K562 (cell line): ENCODE data around the gene SEC24A. TPM values are rescaled to one million over a fixed set of nuclear protein-coding genes. Genes with fewer than 3 reads are reported as not detected.

Experiments
- BHLHE40 ChIP-seq: IDR thresholded peaks from 2 replicates; pipeline ENCODE4 v1.6.1; 2011; ENCODE audit warnings: low read length, improper control_type of control experiment
- CHD2 ChIP-seq: IDR thresholded peaks from 2 replicates; pipeline ENCODE4 v1.6.1; 2011; ENCODE audit warnings: low read depth, low read length
- EZH2 ChIP-seq: IDR thresholded peaks from 2 replicates; pipeline ENCODE4 v1.6.1; 2012; ENCODE audit warnings: low read depth, mild to moderate bottlenecking, inconsistent platforms, low read length, borderline replicate concordance
- FOXJ2 ChIP-seq: fragments of 200-800 bp; sonication (Bioruptor generic); IDR thresholded peaks from 2 replicates; pipeline ENCODE4 v1.6.1; 2016; ENCODE audit warnings: missing genetic modification characterization, missing compliant biosample characterization
- MTA1 ChIP-seq: fragments of 450-650 bp; IDR thresholded peaks from 2 replicates; pipeline ENCODE4 v1.6.1; 2017; ENCODE audit warnings: borderline replicate concordance
- OTX1 ChIP-seq: fragments of 450-650 bp; formaldehyde crosslinking; IDR thresholded peaks from 2 replicates; pipeline ENCODE4 v1.4.0; 2022; ENCODE audit warnings: mild to moderate bottlenecking
- RBBP5 ChIP-seq: fragments of 200-600 bp; sonication (generic); IDR thresholded peaks from 2 replicates; pipeline ENCODE4 v1.6.1; 2012; ENCODE audit warnings: borderline replicate concordance, mild to moderate bottlenecking, low read length, control low read depth, inconsistent platforms; ENCODE audit not compliant: insufficient read depth, poor library complexity, severe bottlenecking
- RBM25 ChIP-seq: fragments of 200-400 bp; formaldehyde crosslinking; IDR thresholded peaks from 2 replicates; pipeline ENCODE4 v1.6.1; 2018; ENCODE audit warnings: low read length, low read depth, moderate library complexity; ENCODE audit not compliant: severe bottlenecking
- SMAD2 ChIP-seq: fragments of 150-350 bp; IDR thresholded peaks from 2 replicates; pipeline ENCODE4 v1.6.1; 2014; ENCODE audit warnings: low read depth, mild to moderate bottlenecking, low read length
- SMARCC2 ChIP-seq: fragments of 450-650 bp; IDR thresholded peaks from 2 replicates; pipeline ENCODE4 v1.6.1; 2017; ENCODE audit warnings: antibody characterized with exemption, moderate library complexity, mild to moderate bottlenecking, low read depth
- SPI1 ChIP-seq: IDR thresholded peaks from 2 replicates; pipeline ENCODE4 v1.6.1; 2011; ENCODE audit warnings: low read depth, low read length, control low read depth, borderline replicate concordance
- SREBF1 ChIP-seq: fragments of 150-350 bp; IDR thresholded peaks from 2 replicates; pipeline ENCODE4 v1.6.1; 2014; ENCODE audit warnings: antibody characterized with exemption, low read depth, low read length, borderline replicate concordance
- ZFP36 ChIP-seq: fragments of 150-350 bp; IDR thresholded peaks from 2 replicates; pipeline ENCODE4 v1.6.1; 2018; ENCODE audit warnings: low read length, low read depth; ENCODE audit not compliant: partially characterized antibody
- ZKSCAN3 ChIP-seq: fragments of 250-450 bp; sonication (Bioruptor Pico); IDR thresholded peaks from 2 replicates; pipeline ENCODE4 v1.4.0; 2020
- ZNF197 ChIP-seq: fragments of 200-800 bp; sonication (Bioruptor generic); IDR thresholded peaks from 2 replicates; pipeline ENCODE4 v1.6.1; 2016; ENCODE audit warnings: low read depth, missing genetic modification characterization, missing compliant biosample characterization
- ZNF780A ChIP-seq: fragments of 250-450 bp; sonication (Bioruptor Pico); IDR thresholded peaks from 2 replicates; pipeline ENCODE4 v1.5.0; 2021; ENCODE audit warnings: mild to moderate bottlenecking
- polyA plus RNA-seq, 8 experiments: library from polyadenylated mRNA; depleted of rRNA in 4 of 8; stranded (reverse) in 5 of 8; unstranded in 3 of 8; fragments of >200 nt; fragmentation: Nextera tagmentation in 2 of 8; fragmentation: Illumina TruSeq in 1 of 8; extraction: Ambion mirVana in 2 of 8; extraction: Trizol in 1 of 8; gene quantifications; 2 replicates each; pipeline versions ENCODE4 v1.2.1 to v1.2.3, GENCODE V29; 2011 to 2014; ENCODE audit warnings: inconsistent platforms in 1 of 8, missing spikeins in 1 of 8
- total RNA-seq, 7 experiments: library from RNA; depleted of rRNA in 6 of 7; stranded (reverse); fragments of >200 nt in 6 of 7; fragmentation: Illumina TruSeq in 2 of 7; extraction: Trizol in 2 of 7; gene quantifications; 2 replicates each; pipeline versions ENCODE4 v1.2.1 to v1.2.3, GENCODE V29; 2011 to 2021; ENCODE audit warnings: low replicate concordance in 1 of 7
- TF ChIP-seq, protein P1 (sequence below): fragments of 250-450 bp; sonication (Bioruptor Pico); IDR thresholded peaks from 2 replicates; pipeline ENCODE4 v1.4.0; 2020
- TF ChIP-seq, protein P2 (sequence below): fragments of 450-650 bp; IDR thresholded peaks from one replicate; pipeline ENCODE4 v1.6.1; 2018; ENCODE audit warnings: mild to moderate bottlenecking, moderate library complexity; ENCODE audit not compliant: partially characterized antibody
- TF ChIP-seq, protein P3 (sequence below): fragments of 250-450 bp; sonication (Bioruptor Pico); IDR thresholded peaks from 2 replicates; pipeline ENCODE4 v1.4.0; 2020; ENCODE audit warnings: mild to moderate bottlenecking, moderate library complexity
- TF ChIP-seq, protein P4 (sequence below): sonication (generic); formaldehyde crosslinking; IDR thresholded peaks from 2 replicates; pipeline ENCODE4 v1.9.0; 2022; ENCODE audit warnings: mild to moderate bottlenecking, missing genetic modification reagents

Gene SEC24A
- total and polyA plus RNA-seq, 9 of the 15 experiments (the other 6 are each of a cell fraction or from before 2014, with no cell fraction given) = 7.9 to 36.5 (median 17.5) TPM

DNA sequence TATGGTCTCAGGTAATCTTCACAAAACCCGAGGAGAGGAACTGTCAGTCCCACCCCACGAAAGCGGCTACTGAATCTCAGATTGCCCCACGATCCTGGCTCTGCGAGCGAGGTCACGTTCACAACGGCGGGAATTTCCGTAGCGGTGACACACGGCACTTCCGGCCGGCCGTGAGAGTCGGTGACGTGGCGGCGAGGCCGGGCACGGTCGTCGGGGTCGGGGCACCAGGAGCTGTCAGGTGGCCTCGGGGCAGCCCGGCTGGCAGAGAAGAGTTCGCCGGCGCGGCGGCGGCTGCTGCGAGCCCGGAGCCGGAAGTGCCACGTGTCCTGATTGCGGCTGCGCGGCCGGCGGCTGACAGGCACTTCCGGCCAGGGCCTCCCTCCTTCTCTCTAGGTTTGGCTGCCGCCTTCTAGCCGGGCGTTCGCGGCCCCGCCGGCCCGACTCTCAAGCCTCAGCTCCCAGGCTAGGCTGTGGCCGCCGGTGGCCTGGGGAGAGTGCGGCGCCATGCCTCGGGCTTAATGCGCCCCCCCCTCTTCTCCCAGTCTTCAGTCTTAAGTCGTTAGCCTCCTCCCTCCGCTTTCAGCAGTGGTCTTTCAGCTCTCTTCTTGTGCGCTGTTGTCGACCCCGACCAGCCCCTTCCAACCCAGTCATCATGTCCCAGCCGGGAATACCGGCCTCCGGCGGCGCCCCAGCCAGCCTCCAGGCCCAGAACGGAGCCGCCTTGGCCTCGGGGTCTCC, at the start of gene SEC24A (continued):
- TF ChIP-seq, protein P1, sequence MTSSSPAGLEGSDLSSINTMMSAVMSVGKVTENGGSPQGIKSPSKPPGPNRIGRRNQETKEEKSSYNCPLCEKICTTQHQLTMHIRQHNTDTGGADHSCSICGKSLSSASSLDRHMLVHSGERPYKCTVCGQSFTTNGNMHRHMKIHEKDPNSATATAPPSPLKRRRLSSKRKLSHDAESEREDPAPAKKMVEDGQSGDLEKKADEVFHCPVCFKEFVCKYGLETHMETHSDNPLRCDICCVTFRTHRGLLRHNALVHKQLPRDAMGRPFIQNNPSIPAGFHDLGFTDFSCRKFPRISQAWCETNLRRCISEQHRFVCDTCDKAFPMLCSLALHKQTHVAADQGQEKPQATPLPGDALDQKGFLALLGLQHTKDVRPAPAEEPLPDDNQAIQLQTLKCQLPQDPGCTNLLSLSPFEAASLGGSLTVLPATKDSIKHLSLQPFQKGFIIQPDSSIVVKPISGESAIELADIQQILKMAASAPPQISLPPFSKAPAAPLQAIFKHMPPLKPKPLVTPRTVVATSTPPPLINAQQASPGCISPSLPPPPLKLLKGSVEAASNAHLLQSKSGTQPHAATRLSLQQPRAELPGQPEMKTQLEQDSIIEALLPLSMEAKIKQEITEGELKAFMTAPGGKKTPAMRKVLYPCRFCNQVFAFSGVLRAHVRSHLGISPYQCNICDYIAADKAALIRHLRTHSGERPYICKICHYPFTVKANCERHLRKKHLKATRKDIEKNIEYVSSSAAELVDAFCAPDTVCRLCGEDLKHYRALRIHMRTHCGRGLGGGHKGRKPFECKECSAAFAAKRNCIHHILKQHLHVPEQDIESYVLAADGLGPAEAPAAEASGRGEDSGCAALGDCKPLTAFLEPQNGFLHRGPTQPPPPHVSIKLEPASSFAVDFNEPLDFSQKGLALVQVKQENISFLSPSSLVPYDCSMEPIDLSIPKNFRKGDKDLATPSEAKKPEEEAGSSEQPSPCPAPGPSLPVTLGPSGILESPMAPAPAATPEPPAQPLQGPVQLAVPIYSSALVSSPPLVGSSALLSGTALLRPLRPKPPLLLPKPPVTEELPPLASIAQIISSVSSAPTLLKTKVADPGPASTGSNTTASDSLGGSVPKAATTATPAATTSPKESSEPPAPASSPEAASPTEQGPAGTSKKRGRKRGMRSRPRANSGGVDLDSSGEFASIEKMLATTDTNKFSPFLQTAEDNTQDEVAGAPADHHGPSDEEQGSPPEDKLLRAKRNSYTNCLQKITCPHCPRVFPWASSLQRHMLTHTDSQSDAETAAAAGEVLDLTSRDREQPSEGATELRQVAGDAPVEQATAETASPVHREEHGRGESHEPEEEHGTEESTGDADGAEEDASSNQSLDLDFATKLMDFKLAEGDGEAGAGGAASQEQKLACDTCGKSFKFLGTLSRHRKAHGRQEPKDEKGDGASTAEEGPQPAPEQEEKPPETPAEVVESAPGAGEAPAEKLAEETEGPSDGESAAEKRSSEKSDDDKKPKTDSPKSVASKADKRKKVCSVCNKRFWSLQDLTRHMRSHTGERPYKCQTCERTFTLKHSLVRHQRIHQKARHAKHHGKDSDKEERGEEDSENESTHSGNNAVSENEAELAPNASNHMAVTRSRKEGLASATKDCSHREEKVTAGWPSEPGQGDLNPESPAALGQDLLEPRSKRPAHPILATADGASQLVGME = no peak
- TF ChIP-seq RBBP5 (peak; percentile 89), OTX1 (CRISPR knock-in tag) (no peak), SREBF1 (no peak; the same call in 1 of the 2 replicates), MTA1 (0 out of 2 replicates have a peak, but pooled peaks have one; percentile 13), EZH2 (no peak), CHD2 (0 out of 2 replicates have a peak, but pooled peaks have one; percentile 34), SMARCC2 (no peak), ZFP36 (no peak), SMAD2 (no peak), RBM25 (no peak), ZNF780A (CRISPR knock-in tag) (no peak), ZKSCAN3 (CRISPR knock-in tag) (no peak), SPI1 (no peak), ZNF197 (CRISPR knock-in tag) (no peak), FOXJ2 (tag) (no peak), BHLHE40 (peak; percentile 96)
- TF ChIP-seq, protein P2, sequence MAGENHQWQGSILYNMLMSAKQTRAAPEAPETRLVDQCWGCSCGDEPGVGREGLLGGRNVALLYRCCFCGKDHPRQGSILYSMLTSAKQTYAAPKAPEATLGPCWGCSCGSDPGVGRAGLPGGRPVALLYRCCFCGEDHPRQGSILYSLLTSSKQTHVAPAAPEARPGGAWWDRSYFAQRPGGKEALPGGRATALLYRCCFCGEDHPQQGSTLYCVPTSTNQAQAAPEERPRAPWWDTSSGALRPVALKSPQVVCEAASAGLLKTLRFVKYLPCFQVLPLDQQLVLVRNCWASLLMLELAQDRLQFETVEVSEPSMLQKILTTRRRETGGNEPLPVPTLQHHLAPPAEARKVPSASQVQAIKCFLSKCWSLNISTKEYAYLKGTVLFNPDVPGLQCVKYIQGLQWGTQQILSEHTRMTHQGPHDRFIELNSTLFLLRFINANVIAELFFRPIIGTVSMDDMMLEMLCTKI = no peak
- TF ChIP-seq, protein P3, sequence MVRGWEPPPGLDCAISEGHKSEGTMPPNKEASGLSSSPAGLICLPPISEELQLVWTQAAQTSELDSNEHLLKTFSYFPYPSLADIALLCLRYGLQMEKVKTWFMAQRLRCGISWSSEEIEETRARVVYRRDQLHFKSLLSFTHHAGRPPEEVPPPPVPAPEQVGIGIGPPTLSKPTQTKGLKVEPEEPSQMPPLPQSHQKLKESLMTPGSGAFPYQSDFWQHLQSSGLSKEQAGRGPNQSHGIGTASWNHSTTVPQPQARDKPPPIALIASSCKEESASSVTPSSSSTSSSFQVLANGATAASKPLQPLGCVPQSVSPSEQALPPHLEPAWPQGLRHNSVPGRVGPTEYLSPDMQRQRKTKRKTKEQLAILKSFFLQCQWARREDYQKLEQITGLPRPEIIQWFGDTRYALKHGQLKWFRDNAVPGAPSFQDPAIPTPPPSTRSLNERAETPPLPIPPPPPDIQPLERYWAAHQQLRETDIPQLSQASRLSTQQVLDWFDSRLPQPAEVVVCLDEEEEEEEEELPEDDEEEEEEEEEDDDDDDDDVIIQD (CRISPR knock-in tag) = no peak
- TF ChIP-seq, protein P4, sequence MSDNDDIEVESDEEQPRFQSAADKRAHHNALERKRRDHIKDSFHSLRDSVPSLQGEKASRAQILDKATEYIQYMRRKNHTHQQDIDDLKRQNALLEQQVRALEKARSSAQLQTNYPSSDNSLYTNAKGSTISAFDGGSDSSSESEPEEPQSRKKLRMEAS = peak; percentile 93
